ENCODE data around the gene SRGAP3. TPM values are rescaled to one million over a fixed set of nuclear protein-coding genes. Genes with fewer than 3 reads are reported as not detected.

Gene SRGAP3
- total RNA-seq, 2 donors from 2014 or later: 2.6 to 12.8 TPM

DNA sequence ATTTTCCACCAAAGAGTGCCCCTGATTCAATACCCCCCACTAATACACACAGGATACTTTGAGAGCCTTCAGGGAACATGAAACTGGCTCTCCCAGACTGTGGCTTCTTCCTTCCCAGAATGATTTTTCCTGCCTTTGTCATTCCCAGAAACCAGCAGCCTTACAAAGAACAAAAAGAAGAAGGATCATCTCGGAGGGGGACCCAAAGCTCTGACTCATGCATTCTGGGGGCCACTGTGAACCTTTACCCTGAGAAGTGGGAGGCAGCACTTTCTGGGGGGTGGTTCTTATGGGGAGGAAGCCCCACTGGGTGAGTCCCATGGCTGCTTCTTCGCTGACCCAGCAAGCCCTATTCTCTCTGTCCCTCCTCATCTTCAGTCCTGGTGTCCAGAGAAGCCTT, 241.5 kb downstream of the SRGAP3 start:
- TF ChIP-seq, protein P1, sequence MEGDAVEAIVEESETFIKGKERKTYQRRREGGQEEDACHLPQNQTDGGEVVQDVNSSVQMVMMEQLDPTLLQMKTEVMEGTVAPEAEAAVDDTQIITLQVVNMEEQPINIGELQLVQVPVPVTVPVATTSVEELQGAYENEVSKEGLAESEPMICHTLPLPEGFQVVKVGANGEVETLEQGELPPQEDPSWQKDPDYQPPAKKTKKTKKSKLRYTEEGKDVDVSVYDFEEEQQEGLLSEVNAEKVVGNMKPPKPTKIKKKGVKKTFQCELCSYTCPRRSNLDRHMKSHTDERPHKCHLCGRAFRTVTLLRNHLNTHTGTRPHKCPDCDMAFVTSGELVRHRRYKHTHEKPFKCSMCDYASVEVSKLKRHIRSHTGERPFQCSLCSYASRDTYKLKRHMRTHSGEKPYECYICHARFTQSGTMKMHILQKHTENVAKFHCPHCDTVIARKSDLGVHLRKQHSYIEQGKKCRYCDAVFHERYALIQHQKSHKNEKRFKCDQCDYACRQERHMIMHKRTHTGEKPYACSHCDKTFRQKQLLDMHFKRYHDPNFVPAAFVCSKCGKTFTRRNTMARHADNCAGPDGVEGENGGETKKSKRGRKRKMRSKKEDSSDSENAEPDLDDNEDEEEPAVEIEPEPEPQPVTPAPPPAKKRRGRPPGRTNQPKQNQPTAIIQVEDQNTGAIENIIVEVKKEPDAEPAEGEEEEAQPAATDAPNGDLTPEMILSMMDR (IDR thresholded peaks at IDR 0.05): no peak
- no peak overlapping the region for H3K4me3 ChIP-seq
- H3K27ac ChIP-seq: no peak overlapping the region
- ATAC-seq (ENCODE audit: insufficient number of reproducible peaks, low FRiP score, low read depth) (no peak), DNase-seq (ENCODE audit: low spot score) (no peak)
- H3K4me1 ChIP-seq (ENCODE audit: control insufficient read depth in 1 of 2, low read depth in 2 of 2): no peaks in the 10 kb centered on the region
- H3K27me3 ChIP-seq (replicated peaks; ENCODE audit: insufficient read depth): no peaks in the 10 kb centered on the region
- no peaks in the 10 kb centered on the region for H3K9me3 ChIP-seq
- H3K36me3 ChIP-seq: no peaks in the 10 kb centered on the region

DNA sequence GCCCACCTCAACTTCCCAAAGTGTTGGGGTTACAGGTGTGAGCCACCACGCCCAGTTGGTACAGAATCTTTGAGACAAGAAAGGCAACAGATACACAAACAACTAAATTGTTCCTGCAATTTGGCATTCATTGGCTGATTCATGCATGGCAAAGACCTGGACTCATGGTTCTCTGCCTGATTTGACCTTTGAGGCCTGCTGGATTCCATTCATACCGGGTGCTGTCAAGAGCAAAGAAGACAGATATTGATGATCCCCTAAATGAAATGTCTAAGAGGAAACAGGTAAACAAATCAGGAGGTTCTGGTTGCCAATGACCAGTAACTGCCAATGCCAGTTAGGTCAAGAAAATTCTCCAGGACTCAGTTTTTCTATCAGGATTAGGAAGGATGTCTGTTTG, 242.2 kb downstream of the SRGAP3 start:
- no peak overlapping the region for H3K27ac ChIP-seq
- no peaks in the 10 kb centered on the region for H3K9me3 ChIP-seq
- TF ChIP-seq, protein P1 (IDR thresholded peaks at IDR 0.05): no peak
- ATAC-seq (ENCODE audit: insufficient number of reproducible peaks, low FRiP score, low read depth): no peak
- H3K27me3 ChIP-seq (replicated peaks; ENCODE audit: insufficient read depth): no peaks in the 10 kb centered on the region
- H3K4me1 ChIP-seq (ENCODE audit: control insufficient read depth in 1 of 2, low read depth in 2 of 2): no peaks in the 10 kb centered on the region
- no peak overlapping the region for H3K4me3 ChIP-seq
- no peak for DNase-seq (ENCODE audit: low spot score)
- no peaks in the 10 kb centered on the region for H3K36me3 ChIP-seq

DNA sequence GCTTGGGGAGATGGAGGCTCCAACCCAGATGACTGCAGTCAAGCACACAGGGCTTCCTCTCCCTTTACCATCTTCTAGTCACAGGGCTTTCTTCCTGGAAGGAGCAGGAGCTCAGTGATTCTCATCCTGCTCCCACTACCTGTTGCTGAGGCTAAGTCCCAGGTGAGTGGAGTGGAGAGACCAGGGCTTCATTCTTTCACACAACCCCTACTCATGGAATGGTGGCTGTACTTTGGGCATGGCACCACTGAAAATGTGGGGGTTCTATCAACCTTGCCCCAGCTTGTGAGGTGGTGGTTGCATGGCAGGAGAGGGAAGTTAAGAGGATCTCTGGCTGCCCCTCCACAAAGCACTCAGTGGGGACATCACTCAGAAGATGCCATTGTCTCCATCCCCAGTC, 249.4 kb downstream of the SRGAP3 start:
- no peak for ATAC-seq (ENCODE audit: insufficient number of reproducible peaks, low FRiP score, low read depth)
- TF ChIP-seq, protein P1 (IDR thresholded peaks at IDR 0.05): no peak
- H3K27ac ChIP-seq: no peak overlapping the region

DNA sequence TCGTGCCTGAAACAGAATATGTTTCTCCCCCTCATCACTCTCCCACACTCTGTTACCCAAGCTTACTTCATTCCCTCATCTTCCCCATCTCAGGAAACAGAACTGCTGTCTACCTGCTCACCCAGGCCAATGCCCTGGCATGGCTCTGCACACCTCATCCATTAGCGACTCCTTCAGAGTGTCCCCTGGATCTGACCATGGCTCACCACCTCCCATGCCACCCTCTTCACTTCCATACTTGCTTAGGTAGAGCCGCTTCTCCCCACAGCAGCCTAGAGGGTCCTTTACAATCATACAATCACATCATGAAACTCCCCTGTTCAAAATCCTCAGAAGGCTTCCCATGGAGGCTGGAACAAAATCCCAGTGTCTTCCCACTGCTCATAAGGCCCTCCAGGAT, 252.3 kb downstream of the SRGAP3 start:
- TF ChIP-seq, protein P1 (IDR thresholded peaks at IDR 0.05): no peak
- ATAC-seq (ENCODE audit: insufficient number of reproducible peaks, low FRiP score, low read depth): no peak
- Histone ChIP-seq H3K27ac (no peak overlapping the region), H3K4me3 (no peak overlapping the region), H3K9me3 (no peaks in the 10 kb centered on the region), H3K36me3 (no peaks in the 10 kb centered on the region), H3K27me3 (replicated peaks; ENCODE audit: insufficient read depth) (no peaks in the 10 kb centered on the region), H3K4me1 (ENCODE audit: control insufficient read depth in 1 of 2, low read depth in 2 of 2) (no peaks in the 10 kb centered on the region)
- DNase-seq (ENCODE audit: low spot score): no peak

More for the DNA sequence above, 249.4 kb downstream of the SRGAP3 start:
- H3K4me3 ChIP-seq: no peak overlapping the region
- H3K9me3 ChIP-seq: no peaks in the 10 kb centered on the region
- H3K36me3 ChIP-seq: no peaks in the 10 kb centered on the region
- DNase-seq (ENCODE audit: low spot score): no peak
- no peaks in the 10 kb centered on the region for H3K4me1 ChIP-seq (ENCODE audit: control insufficient read depth in 1 of 2, low read depth in 2 of 2)
- H3K27me3 ChIP-seq (replicated peaks; ENCODE audit: insufficient read depth): no peaks in the 10 kb centered on the region

DNA sequence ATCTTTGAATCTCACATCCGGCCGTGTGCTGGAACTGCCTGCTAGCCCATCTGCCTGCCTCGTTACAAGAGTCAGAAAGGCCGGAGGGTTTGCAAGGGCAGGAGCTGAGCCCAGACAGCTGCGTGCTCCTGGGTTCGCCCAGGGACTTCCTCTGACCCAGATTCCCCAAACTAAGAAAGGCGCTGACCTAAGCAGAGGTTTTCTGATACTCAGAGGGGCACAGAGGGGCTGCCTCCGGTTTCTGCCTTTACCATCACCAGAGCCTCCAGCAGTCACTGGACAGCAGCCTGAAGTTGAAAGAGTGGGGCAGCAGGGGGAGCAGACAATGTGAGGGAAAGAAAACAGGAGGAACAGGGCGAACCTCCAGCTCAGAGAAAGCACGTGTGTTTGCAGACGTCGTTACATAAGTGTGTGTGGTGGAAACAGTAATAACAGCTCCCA, 252.7 kb downstream of the SRGAP3 start:
- no peak overlapping the region for H3K27ac ChIP-seq
- H3K4me1 ChIP-seq (ENCODE audit: control insufficient read depth in 1 of 2, low read depth in 2 of 2): no peaks in the 10 kb centered on the region
- ATAC-seq (ENCODE audit: insufficient number of reproducible peaks, low FRiP score, low read depth) (no peak), DNase-seq (ENCODE audit: low spot score) (no peak)
- TF ChIP-seq, protein P1 (IDR thresholded peaks at IDR 0.05): peak; percentile 16
- no peak overlapping the region for H3K4me3 ChIP-seq
- H3K9me3 ChIP-seq: no peaks in the 10 kb centered on the region
- H3K36me3 ChIP-seq: no peaks in the 10 kb centered on the region
- no peaks in the 10 kb centered on the region for H3K27me3 ChIP-seq (replicated peaks; ENCODE audit: insufficient read depth)

Measured in thoracic aorta (tissue), 2 donors.